CD4-positive, alpha-beta T cell treated with Interleukin-15 for 4 hours (primary cell): ENCODE results near the gene PIP5K1B.
"Not testable (repeated sequence)": the region's sequence is repeated elsewhere in the genome, so short reads cannot be mapped to it uniquely, and the experiment has no call there.

Experiments used
- DNase-seq: peaks from one replicate; pipeline ENCODE4 v3.0.0-alpha.2; 2020; ENCODE audit warnings: low spot score

PIP5K1B gene

GRCh38 chr9:68955330-68955729 is 250.3 kb downstream of the PIP5K1B start:
- DNase-seq, result no peak

- DNase-seq, result no peak
These were observed 252.4 kb downstream of the PIP5K1B start for GRCh38 chr9:68957479-68957878.

- no peak for DNase-seq
These were observed 256.5 kb downstream of the PIP5K1B start for GRCh38 chr9:68961587-68961986.

- DNase-seq, result no peak
These were observed 258.4 kb downstream of the PIP5K1B start for GRCh38 chr9:68963416-68963815.

- no peak for DNase-seq
These were observed 259.1 kb downstream of the PIP5K1B start for GRCh38 chr9:68964102-68964541.

- DNase-seq, result no peak
These were observed 259.7 kb downstream of the PIP5K1B start for GRCh38 chr9:68964765-68965164.

GRCh38 chr9:68966496-68966944 is 261.5 kb downstream of the PIP5K1B start:
- DNase-seq, result no peak

- DNase-seq, result no peak
These were observed 262.8 kb downstream of the PIP5K1B start for GRCh38 chr9:68967800-68968199.

- no peak for DNase-seq
These were observed 264.5 kb downstream of the PIP5K1B start for GRCh38 chr9:68969538-68969937.

- no peak for DNase-seq
These were observed 265.1 kb downstream of the PIP5K1B start for GRCh38 chr9:68970151-68970550.

GRCh38 chr9:68973619-68974018 is 268.6 kb downstream of the PIP5K1B start:
- no peak for DNase-seq

GRCh38 chr9:68974431-68974830 is 269.4 kb downstream of the PIP5K1B start:
- no peak for DNase-seq

GRCh38 chr9:68974901-68975300 is 269.9 kb downstream of the PIP5K1B start:
- no peak for DNase-seq

GRCh38 chr9:68975365-68976043 is 270.5 kb downstream of the PIP5K1B start:
- no peak for DNase-seq

GRCh38 chr9:68978066-68978465 is 273.0 kb downstream of the PIP5K1B start:
- no peak for DNase-seq

GRCh38 chr9:68978501-68978900 is 273.5 kb downstream of the PIP5K1B start:
- no peak for DNase-seq

GRCh38 chr9:68979538-68980314 is 274.7 kb downstream of the PIP5K1B start:
- no peak for DNase-seq

GRCh38 chr9:68980341-68980914 is 275.4 kb downstream of the PIP5K1B start:
- DNase-seq, result no peak

- DNase-seq, result no peak
These were observed 276.7 kb downstream of the PIP5K1B start for GRCh38 chr9:68981789-68982188.

GRCh38 chr9:68983008-68983411 is 278.0 kb downstream of the PIP5K1B start:
- DNase-seq, result no peak

- DNase-seq, result no peak
These were observed 278.7 kb downstream of the PIP5K1B start for GRCh38 chr9:68983522-68984424.

GRCh38 chr9:68986949-68987348 is 281.9 kb downstream of the PIP5K1B start:
- not testable (repeated sequence) for DNase-seq
